ENCODE measurements around the gene PRKCE.

The PRKCE gene

DNA sequence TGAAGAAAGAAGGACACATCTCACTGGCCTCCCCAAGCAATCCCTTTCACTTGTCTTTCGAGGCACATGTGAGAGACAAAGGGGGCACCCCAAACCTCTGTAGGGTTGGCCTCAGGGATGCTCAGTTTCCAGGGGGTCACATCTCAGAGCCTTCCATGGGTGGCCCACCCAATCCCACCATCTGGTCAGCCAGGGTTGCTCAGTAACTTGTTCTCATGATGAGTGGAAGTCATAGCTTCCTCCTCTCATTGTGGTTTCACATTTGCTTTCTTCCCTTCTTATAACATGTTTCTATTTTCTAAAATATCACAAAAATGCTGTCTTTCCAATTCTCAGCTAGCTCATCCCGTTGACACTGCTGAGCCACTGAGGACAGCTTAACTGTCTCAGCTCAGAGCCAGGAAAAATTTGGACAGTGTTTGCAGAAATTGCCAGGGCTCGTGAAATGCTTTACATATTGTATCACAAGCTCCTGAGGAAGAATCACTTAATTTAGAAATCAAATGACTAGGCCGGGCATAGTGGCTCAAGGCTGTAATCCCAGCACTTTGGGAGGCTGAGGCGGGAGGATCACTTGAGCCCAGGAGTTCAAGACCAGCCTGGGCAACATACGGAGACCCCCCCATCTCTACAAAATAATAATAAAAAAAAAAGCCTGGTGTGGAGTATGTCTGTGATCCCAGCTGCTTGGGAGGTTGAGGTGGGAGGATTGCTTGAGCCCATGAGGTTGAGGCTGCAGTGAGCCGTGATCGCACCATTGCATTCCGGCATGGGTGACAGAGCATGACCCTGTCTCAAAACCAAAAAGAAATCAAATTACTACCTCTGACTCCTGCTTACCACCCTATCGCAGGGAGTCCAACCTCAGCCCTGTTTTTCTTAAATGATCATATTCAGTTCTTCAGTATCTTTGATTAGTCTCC lies 129.3 kb downstream of the PRKCE start:
- DNase-seq (ENCODE audit: low spot score), result no peak

DNA sequence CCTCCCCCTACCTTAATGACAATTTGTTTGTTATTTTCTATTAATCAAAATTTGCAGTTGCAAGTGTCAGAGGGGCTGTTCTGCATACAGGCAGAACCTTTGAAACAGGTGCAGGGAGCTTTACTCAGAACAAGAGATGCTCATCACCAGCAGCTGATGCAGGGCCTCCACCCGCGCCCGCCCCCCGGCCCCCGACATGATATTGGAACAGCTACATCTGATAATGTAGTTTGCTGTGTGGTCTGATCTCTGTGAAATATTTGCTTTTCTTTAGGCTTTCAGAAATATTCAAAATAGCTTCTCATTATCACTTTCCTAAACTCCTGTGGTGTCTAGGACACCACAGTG lies 130.0 kb downstream of the PRKCE start:
- DNase-seq (ENCODE audit: low spot score), result no peak

- DNase-seq (ENCODE audit: low spot score), result no peak
Observed at GRCh38 chr2:45782436-45782835, 131.0 kb downstream of the PRKCE start.

GRCh38 chr2:45782986-45783385 lies 131.5 kb downstream of the PRKCE start:
- DNase-seq (ENCODE audit: low spot score), result no peak

DNA sequence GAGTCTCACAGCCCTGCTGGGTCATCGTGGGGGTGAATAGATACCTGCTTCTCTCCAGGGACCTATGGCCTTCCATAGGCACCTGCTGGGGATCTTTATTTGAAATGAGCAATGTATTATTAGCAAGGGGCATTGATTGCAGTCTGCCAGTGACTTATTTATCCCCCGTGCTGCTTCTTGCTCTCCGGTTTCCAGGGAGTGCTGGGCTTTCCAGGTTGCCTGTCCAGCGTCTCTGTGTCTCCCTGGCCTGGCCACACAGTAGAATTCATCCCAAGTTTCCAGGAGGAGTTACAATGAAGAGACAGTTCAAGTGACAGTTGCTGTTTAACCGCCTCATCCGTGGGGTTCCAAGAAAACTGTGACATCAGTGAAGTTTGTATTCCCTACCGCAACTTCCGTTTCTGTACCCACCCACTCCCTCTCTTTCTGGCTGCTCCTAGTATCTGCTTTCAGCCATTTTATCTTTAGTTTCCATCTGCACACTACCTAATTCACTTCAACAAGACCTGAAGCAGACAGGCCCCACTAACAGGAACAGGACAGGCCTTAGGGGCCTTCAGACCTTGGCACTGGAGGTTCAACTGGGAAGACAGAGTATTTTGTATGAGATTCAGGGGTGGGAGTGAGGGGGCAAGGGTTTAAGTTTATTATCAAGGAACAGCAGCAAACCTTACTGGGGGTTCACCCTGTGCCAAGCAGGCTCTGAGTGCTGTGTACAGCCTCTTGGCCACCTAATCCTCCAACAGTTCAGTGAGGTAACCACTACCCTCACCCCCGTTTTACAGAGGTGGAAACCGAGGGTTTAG lies 134.8 kb downstream of the PRKCE start:
- no peak for DNase-seq (ENCODE audit: low spot score)

- no peak for DNase-seq (ENCODE audit: low spot score)
Observed at GRCh38 chr2:45786836-45787357, 135.4 kb downstream of the PRKCE start.

- DNase-seq (ENCODE audit: low spot score), result no peak
Observed at GRCh38 chr2:45788401-45788800, 136.9 kb downstream of the PRKCE start.

DNA sequence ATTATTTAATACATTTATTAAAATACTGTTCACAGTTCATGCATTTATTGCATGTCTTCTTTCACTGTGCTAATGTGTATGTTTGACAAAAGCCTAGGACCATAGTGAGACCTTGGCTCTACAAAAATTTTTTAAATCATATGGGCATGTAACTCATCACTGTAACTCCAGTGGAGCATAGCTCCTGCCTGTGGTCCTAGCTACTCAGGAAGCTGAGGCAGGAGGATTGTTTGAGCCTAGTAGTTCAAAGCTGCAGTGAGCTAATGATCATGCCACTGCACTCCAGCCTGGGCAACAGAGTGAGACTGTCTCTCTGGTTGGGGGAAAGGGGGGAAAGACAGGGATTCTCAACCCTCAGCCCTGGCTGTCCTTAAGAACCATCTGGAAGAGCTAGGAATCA lies 137.8 kb downstream of the PRKCE start:
- DNase-seq (ENCODE audit: low spot score), result no peak

GRCh38 chr2:45789961-45790723 lies 138.7 kb downstream of the PRKCE start:
- DNase-seq (ENCODE audit: low spot score), result no peak

- DNase-seq (ENCODE audit: low spot score), result no peak
Observed at GRCh38 chr2:45793305-45793962, 142.0 kb downstream of the PRKCE start.

GRCh38 chr2:45794134-45794617 lies 142.7 kb downstream of the PRKCE start:
- DNase-seq (ENCODE audit: low spot score), result no peak

- no peak for DNase-seq (ENCODE audit: low spot score)
Observed at GRCh38 chr2:45796500-45796899, 145.0 kb downstream of the PRKCE start.

- DNase-seq (ENCODE audit: low spot score), result no peak
Observed at GRCh38 chr2:45797451-45798230, 146.2 kb downstream of the PRKCE start.

- no peak for DNase-seq (ENCODE audit: low spot score)
Observed at GRCh38 chr2:45799679-45800381, 148.4 kb downstream of the PRKCE start.

DNA sequence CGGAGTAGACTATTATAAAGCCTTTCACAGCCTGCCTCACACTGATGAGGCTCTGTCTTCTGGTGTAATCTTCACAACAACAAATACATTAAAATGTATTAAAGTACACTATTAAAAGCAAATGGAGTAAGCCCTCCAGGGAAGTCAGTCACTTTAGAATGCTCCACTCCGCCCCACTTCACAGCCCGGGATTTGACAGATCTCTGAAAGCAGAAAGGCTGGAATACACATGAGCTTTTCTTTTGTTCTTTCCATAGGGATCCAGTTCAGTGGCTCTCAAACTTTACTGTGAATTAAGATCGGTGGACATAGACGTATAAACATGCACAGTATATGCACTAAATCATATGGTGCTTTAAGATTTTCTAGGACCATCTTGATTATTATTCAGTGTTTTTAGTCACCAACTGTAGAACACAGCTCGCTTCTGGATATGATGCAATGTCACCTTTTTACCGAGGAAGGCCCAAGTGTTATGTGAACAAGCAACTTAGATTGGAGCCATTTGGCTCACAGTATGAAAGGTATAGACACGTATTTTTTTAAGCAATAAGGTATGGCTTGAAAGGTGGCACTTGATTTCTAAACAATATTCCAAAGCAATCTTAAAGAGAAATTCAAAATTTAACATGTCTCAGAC lies 151.1 kb downstream of the PRKCE start:
- DNase-seq (ENCODE audit: low spot score), result no peak

GRCh38 chr2:45804987-45805755 lies 153.7 kb downstream of the PRKCE start:
- no peak for DNase-seq (ENCODE audit: low spot score)

DNA sequence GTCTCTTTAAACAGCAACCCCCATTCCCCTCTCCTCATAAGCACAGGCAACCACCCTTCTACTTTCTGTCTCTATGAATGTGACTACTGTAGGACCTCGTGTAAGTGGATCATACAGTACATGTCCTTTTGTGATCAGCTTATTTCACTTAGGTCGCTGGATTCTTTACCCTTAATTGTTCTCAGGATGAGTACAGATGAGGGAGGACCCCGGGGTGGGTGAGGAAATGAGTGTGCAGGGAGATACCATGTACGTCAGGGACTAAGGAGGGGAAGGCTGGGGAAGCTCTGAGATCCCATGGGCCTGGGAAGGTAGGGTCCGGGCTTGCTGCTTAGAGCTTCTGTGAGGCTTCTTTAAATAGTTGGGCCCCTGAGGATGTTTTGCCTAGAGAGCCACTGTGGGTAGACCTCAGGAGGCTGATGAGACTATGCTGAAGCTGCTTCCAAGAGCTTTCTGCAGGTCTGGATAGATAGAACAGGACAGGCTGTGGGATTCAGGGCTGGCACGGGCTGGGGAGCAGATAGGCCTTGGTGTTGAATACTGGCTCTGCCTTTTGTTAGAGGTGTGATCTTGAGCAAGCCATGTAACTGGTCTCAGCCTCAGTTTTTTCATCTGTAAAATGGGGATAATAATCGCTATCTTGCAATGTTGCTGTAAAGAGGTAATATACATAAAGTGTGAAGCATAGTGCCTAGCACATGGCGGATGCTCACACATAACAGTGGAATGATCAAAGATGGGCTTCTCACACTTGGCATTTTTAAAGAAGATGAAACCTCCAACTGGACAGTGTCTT lies 155.3 kb downstream of the PRKCE start:
- no peak for DNase-seq (ENCODE audit: low spot score)

- no peak for DNase-seq (ENCODE audit: low spot score)
Observed at GRCh38 chr2:45808294-45808800, 156.9 kb downstream of the PRKCE start.

Data from D341Med (cell line).